ENCODE results near the gene ZNF800.

Gene ZNF800

GRCh38 chr7:127346575-127347256 is 45.8 kb downstream of the ZNF800 start:
- no peak for DNase-seq

DNA sequence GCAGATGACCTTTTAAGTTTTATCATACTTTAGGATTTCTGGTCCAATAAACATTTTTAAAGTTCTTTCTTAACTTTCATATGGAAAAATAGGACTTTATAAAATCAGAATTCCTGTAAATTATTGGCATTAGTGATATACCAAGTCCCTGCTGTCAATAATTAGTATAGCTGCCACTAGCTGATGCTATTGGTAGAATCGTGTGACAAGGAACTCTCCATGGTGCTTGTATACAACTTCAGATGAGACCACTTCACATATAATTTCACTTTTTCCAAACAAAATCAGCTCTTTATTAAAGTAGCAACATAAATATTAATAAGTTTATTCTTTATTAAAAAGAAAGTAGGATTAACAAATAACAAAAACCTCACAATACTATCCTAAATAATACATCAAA is 49.9 kb downstream of the ZNF800 start:
- no peak for DNase-seq

DNA sequence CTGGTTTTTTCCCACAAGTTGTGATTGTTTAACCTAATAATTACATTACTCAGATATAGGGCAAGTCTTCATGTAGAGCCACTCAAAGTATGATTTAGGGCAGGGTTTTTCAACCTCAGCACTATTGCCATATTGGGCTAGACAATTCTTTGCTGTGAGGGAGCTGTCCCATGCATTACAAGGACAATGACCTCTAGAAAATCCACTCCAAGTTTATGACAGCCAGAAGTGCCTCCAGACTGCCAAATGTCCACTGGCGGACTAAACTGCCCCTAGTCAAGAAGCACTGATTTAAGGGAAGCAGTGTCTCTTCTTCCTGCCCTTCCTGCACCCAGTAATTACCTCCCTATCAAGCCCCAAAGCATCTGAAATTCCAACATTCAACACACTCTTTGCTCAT is 54.4 kb downstream of the ZNF800 start:
- no peak for DNase-seq

DNA sequence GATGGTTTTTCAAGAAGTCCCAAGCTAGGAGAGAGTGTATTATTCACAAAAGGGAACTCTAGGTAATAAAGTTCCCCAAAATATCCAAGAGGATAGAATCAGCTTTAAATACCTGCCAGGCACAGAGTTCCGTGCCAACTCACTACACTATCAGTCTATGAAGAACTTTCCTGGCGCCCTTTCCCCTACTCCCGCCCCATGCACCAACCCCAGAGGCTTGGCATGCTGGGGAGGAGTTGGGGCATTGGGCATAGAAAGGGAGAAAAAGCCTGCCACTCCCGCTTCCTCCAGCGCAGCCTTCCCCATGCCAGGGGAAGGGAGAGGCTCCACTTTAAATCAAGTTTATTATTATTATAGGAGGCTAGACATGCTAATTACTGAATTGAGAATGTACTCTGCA is 54.9 kb downstream of the ZNF800 start:
- DNase-seq = no peak

DNA sequence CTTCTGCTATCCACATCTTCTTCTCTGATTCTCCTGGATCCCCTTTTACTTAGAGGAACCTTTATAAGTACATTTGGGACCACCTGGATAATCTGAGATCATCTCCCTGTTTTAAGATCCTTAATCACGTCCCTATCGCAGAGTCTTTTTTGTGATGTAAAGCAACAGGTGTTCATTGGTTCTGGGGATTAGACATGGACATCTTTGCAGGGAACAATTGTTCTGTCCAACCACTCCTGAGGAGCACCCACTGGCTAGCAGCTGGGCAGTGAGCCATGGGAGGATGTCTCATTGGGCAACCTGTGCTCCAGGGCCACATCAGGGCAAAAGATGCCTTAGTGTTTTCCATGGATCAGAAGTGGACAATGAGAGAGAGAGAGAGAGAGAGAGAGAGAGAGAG is 56.0 kb downstream of the ZNF800 start:
- no peak for DNase-seq

DNA sequence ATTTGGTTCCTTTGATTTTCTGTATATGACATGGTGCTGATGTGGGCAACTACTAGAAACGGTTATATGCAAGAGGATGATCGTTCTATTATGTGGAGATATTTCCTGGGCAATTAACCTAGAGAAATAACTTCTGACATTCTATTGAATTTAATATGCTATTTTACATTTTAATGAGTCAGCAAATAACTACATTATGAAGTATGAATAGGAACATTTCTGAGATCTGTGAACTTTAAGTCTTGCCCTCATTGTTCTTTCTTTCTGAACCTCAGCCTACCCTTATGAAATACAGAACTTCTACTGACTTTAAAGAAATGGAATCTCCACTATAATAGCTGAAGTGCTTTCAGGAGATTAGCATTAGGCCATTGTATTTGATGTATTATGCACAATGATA is 59.6 kb downstream of the ZNF800 start:
- DNase-seq = no peak

DNA sequence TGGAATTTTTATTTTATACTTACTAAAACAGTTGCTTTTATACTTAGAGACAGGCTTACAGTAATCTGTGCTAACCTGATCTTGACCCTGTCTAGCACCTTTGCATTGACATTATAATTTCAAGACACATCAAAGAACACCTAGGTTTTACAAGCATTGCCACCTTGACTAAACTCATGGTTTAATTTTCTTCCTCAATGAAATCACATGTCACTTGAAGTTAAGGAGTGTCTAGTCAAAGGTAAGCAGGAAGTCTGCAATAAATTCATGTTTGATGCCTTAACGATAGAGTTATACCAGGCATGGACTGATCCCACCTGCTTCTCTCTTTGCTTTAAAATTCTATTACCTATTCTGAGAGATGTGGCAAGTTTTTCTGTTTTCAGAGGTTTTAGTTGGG is 62.4 kb downstream of the ZNF800 start:
- no peak for DNase-seq

DNA sequence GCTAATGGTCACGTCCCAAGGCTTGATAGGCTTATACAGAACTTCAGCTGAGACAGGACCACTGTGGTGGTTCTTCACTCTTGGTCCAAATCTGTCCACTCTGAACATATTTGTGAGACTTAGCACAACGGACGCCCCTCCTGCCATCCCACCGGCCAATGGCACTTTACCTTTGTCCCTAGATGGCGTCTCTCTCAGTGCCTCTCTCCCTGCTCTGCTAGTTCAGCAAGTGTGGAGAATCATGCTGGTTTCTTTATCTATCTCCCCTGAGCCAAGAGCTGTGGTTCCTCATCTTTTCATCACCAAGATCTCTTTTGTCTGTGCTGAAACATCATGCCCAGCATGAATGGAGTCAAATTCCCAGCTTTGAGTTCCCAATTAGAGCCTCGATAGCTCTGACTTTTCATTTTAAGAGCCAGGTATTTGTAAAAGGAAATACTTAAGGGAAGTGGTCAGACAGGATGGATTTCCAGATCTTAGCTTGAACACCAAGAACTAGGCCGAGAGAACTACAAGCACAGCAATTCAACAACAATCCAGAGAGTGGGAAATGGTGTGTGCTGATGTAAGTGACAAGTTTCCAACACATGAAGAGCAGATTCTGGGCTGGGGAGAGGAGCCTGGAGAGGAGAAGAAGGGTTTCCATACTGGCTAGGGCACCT is 69.5 kb downstream of the ZNF800 start:
- DNase-seq = no peak

DNA sequence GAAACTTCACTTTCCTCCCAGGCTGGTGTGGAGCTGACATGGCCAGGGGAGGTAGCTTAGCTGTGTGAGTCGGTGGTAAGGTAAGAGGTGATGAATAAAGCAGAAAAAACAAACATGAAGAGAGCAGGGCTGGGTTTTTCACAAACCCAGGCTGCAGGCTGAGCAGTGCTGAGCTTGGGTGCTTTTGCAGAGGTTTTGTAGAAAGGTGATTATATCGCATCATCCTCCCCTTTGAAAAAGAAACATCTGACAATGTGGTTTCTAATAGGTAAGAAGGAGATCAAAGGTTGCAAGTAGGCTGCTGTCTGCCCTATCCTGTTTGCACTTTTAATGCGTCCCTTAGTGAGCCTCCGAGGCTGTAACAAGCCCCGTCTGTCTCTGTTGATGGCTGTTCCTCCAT is 70.2 kb downstream of the ZNF800 start:
- no peak for DNase-seq

DNA sequence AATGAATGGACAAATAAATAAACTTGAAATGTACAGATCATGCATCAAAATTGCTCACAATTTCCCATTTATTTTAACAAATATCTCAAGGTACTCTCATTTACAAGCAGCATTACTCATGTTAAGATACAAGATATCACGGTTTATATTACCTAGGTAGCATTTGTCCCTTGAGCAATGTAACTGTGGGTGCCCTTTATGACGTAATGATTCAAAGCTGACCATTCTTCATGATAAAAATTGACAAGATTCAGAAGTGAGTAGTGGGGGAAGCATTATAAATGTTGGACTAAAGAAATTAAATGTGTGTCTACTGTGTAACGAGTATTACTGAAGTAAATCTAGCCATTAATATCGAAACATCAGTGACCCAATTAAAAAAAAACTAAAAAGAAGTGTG is 71.5 kb downstream of the ZNF800 start:
- no peak for DNase-seq

Data from NCI-H1105 (cell line).